HFFc6 (cell line): Measurements from ENCODE around the gene TNXB. TPM values are rescaled to one million over a fixed set of nuclear protein-coding genes. Genes with fewer than 3 reads are reported as not detected.
A peak's percentile ranks its signal among the peaks of the same experiment; 100 is the strongest.

Experiments used
- DNase-seq: peaks from one replicate; pipeline ENCODE4 v3.0.0-alpha.2; 2018
- H3K27ac Mint-ChIP-seq: 2 replicates; pipeline ENCODE4 v1.8.0; 2020; ENCODE audit warnings: mild to moderate bottlenecking, mixed read lengths
- H3K27me3 Mint-ChIP-seq: 2 replicates; pipeline ENCODE4 v1.8.0; 2021; ENCODE audit warnings: mild to moderate bottlenecking, moderate library complexity, mixed read lengths; ENCODE audit not compliant: insufficient read depth
- H3K36me3 Mint-ChIP-seq: 2 replicates; pipeline ENCODE4 v1.8.0; 2021; ENCODE audit warnings: low read depth, mixed read lengths
- H3K4me1 Mint-ChIP-seq: 2 replicates; pipeline ENCODE4 v1.8.0; 2020; ENCODE audit warnings: low read depth, mixed read lengths
- H3K4me3 Mint-ChIP-seq: 2 replicates; pipeline ENCODE4 v1.8.0; 2020; ENCODE audit warnings: mild to moderate bottlenecking, moderate library complexity, mixed read lengths
- H3K9me3 Mint-ChIP-seq: 2 replicates; pipeline ENCODE4 v1.8.0; 2020; ENCODE audit warnings: mild to moderate bottlenecking, mixed read lengths
- total RNA-seq, 6 experiments: library from RNA; stranded (reverse); fragmentation: NEBNext Ultra II Directional; extraction: Animal tissue kit (Norgen Biotek cat#: 25700); gene quantifications; 2 replicates in 1 of 6; 3 replicates in 5 of 6; pipeline ENCODE4 v1.2.3, GENCODE V29; 2021
- TF ChIP-seq, protein P1 (sequence below): fragments of 200-600 bp; sonication (generic); IDR thresholded peaks from 2 replicates; pipeline ENCODE4 v1.5.0; 2021; ENCODE audit warnings: antibody characterized with exemption, mild to moderate bottlenecking

TNXB gene
- total RNA-seq, 6 experiments from 2014 or later = 0.28 to 1.4 (median 0.83) TPM

DNA sequence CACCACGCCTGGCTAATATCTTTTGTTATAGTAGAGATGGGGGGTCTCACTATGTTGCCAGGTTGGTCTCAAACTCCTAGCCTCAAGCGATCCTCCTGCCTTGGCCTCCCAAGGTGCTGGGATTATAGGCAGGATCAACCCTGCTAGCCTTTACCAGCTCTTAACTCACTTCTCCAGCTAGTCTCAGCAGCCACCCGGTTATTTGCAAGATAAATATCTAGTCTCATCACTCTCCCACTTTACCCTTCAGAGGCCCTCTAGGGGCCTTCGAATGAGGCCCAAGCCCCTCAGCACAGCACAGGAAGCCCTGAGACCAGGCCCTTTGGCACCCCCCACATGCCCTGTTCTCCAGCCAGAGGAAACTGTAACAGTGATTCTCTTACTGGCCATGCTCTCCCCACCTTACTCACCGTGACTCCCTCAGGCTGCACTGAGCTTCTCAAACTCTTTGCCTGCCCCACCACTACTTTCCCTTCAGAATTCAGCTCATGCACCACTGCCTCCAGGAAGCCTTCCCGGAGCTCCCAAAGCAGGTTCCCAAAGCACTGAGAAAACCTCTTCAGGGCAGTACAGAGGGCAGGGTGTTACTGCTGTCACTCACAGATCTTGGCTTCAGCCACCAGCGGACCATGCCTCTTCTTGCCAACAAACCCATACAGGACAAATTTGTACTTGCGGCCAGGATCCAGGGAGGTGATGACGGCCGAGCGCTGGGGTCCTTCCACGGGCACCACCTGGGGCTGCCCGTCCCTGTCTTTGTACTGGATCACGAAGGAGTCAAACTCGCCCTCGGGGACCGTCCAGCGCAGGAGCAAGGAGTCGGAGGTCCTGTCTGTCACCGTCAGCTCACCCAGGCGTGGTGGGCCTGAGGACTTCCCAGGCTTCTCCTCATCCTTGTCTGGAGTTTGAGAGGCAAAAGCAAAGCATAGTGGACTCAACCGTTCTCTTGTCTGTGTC lies 25.0 kb downstream of the TNXB start:
- no peaks in the 10 kb centered on the region for H3K36me3 Mint-ChIP-seq
- no peak overlapping the region; the same call in 1 of the 2 replicates for H3K27ac Mint-ChIP-seq
- no peaks in the 10 kb centered on the region for H3K9me3 Mint-ChIP-seq
- peaks cover 78% of the 10 kb centered on the region for H3K4me1 Mint-ChIP-seq
- peaks cover 16% of the 10 kb centered on the region for H3K27me3 Mint-ChIP-seq
- TF ChIP-seq, protein P1, sequence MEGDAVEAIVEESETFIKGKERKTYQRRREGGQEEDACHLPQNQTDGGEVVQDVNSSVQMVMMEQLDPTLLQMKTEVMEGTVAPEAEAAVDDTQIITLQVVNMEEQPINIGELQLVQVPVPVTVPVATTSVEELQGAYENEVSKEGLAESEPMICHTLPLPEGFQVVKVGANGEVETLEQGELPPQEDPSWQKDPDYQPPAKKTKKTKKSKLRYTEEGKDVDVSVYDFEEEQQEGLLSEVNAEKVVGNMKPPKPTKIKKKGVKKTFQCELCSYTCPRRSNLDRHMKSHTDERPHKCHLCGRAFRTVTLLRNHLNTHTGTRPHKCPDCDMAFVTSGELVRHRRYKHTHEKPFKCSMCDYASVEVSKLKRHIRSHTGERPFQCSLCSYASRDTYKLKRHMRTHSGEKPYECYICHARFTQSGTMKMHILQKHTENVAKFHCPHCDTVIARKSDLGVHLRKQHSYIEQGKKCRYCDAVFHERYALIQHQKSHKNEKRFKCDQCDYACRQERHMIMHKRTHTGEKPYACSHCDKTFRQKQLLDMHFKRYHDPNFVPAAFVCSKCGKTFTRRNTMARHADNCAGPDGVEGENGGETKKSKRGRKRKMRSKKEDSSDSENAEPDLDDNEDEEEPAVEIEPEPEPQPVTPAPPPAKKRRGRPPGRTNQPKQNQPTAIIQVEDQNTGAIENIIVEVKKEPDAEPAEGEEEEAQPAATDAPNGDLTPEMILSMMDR = no peak
- no peak for DNase-seq
- no peak overlapping the region for H3K4me3 Mint-ChIP-seq

GRCh38 chr6:32082935-32083334 lies 26.2 kb downstream of the TNXB start:
- peak overlapping the region; percentile 86 for H3K27ac Mint-ChIP-seq
- TF ChIP-seq, protein P1 = no peak
- peak overlapping the region; percentile 66 for H3K4me3 Mint-ChIP-seq
- peaks cover 6% of the 10 kb centered on the region for H3K27me3 Mint-ChIP-seq
- H3K4me1 Mint-ChIP-seq = peaks cover 78% of the 10 kb centered on the region
- no peaks in the 10 kb centered on the region for H3K36me3 Mint-ChIP-seq
- H3K9me3 Mint-ChIP-seq = no peaks in the 10 kb centered on the region
- peak; percentile 85 for DNase-seq

DNA sequence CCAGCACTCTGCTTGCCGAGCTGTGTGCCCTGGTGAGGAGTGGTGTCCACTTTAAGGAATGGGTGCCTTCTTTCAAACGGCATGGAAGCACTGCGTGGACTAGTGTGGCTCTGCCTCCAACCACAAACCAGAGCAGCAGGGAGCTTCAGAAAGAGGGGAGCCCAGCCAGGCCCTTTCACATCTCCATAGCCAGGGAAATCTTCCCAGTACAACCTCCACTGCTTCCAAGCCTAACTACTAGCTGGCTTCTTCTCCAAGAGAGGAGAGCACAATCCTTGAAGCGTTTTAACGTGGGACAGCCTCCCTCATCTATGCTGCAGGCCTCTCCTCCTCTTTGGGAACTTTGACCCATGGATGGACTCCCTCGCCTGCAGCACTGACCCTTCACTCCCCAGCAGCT lies 26.7 kb downstream of the TNXB start:
- TF ChIP-seq, protein P1 = no peak
- DNase-seq = no peak
- Mint-ChIP-seq H3K27me3 (peaks cover 6% of the 10 kb centered on the region; the same call in 1 of the 2 replicates), H3K9me3 (no peaks in the 10 kb centered on the region), H3K4me3 (peak overlapping the region; percentile 66), H3K27ac (peak overlapping the region; percentile 86), H3K36me3 (no peaks in the 10 kb centered on the region), H3K4me1 (peaks cover 80% of the 10 kb centered on the region)

- peak overlapping the region; percentile 86 for H3K27ac Mint-ChIP-seq
- no peaks in the 10 kb centered on the region for H3K36me3 Mint-ChIP-seq
Measured at GRCh38 chr6:32081168-32081990, 27.8 kb downstream of the TNXB start.

More at GRCh38 chr6:32081168-32081990, 27.8 kb downstream of the TNXB start:
- TF ChIP-seq, protein P1 = no peak
- peaks cover 6% of the 10 kb centered on the region; the same call in 1 of the 2 replicates for H3K27me3 Mint-ChIP-seq
- no peaks in the 10 kb centered on the region for H3K9me3 Mint-ChIP-seq
- H3K4me1 Mint-ChIP-seq = peaks cover 82% of the 10 kb centered on the region
- peak overlapping the region; percentile 30 for H3K4me3 Mint-ChIP-seq
- peak; percentile 81 for DNase-seq
